COLO829 (cell line): ENCODE measurements around the gene MGST3.
A peak's percentile ranks its signal among the peaks of the same experiment; 100 is the strongest.
"Not testable (repeated sequence)": the region's sequence is repeated elsewhere in the genome, so short reads cannot be mapped to it uniquely, and the experiment has no call there.

Experiments used
- DNase-seq: peaks from one replicate; pipeline ENCODE4 v3.0.0; 2012; ENCODE audit warnings: low spot score

MGST3 gene

GRCh38 chr1:165630629-165631341 lies at the start of gene MGST3:
TSS of gene MGST3 (plus strand) at chr1:165631234. CDS start at chr1:165649848, 18,614 bp downstream.
- peak; percentile 97 for DNase-seq

- DNase-seq = no peak
Observed at GRCh38 chr1:165581926-165582325, 49.1 kb upstream of the MGST3 start.

- DNase-seq = no peak
Observed at GRCh38 chr1:165586398-165586797, 44.6 kb upstream of the MGST3 start.

DNA sequence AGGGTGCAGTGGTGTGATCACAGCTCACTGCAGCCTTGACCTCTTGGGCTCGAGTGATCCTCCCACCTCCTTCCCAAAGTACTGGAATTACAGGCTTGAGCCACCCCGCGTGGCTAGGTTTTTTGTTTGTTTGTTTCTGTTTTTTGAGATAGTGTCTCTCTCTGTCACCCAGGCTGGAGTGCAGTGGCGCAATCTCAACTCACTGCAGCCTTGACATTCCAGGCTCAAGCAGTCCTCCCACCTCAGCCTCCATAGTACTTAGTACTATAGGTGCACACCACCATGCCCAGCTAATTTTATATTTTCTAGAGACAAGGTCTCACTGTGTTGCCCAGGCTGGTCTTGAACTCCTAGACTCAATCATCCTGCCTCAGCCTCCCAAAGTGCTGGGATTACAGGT lies 39.6 kb upstream of the MGST3 start:
- not testable (repeated sequence) for DNase-seq

DNA sequence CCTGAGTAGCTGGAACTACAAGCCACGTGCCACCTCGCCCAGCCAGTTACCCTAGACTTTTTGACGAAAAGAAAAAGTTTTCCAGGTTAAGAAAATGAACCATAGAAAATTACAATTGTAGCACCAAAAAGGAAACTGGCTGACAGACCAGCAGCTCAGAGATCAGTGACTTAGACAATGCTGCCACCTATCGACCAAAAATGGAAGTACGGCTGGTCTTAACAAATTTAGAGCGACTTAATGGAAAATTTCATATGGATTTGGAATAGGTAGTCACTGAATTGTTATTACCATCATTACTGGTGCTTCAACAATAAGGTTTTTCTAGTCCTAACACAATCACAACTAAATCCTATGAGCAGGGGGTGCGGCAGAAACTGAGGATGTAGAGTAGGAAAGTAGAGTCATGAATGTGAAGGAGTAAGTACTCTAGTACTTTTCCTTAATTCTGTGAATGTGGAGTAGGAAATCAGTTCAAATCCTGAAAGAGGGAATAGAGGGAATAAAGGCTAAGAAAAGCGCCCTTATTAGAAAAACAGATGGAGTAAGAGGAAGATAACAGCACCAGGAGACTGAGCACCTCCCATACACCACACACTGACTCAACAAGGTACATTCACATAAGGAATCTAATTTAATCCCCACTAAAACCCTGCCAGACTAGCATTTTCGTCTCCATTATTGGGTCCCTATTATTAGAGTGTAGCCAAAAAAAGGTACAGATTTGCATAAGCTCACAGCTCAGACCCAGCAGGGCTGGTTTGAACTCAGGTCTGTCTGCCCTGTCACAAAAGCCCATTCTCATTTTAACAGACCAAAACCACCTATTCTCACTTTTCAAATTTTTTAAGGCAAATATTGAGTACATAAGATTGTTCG lies 37.9 kb upstream of the MGST3 start:
- peak; percentile 77 for DNase-seq

GRCh38 chr1:165595246-165595938 lies 35.6 kb upstream of the MGST3 start:
- no peak for DNase-seq

- peak; percentile 95 for DNase-seq
Observed at GRCh38 chr1:165597883-165598675, 33.0 kb upstream of the MGST3 start.

DNA sequence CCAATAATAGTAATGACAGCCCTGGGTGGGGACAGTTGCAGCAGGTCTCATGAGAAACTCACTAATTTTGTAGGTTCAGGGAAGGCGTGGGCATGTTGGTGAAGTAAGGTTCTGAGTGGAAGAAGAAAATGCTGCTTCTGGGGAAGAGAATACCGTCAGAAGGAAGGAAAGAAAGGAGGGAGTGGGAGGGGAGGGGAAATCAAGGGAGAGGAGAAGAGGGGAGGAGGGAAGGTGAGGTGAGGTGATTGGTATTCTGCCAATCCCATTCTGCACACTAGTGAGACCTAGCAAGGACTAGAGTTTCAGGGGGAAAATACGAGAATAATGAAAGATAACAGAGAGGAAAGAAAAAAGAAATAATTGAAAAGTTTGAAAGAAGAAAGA lies 32.4 kb upstream of the MGST3 start:
- no peak for DNase-seq

GRCh38 chr1:165600793-165601192 lies 30.2 kb upstream of the MGST3 start:
- DNase-seq = no peak

DNA sequence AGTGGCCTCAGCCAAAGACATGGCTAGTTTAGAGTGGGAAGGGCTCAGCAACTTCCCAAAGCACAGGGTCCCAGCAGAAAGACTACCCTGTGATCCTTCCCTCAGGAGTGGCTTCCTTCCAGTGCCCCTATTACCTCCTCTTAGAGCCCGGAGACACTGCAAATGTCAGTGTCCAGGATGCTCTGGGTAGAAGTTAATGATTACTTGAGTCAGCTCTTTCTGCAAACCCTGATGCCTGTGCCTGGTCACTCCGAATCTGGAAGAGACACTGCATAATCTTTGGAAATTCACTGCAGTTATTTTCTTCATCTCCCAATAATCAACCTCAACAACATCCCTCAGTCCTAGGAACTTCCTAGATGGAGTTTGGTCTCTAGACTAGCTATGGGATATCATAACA lies 27.2 kb upstream of the MGST3 start:
- no peak for DNase-seq

DNA sequence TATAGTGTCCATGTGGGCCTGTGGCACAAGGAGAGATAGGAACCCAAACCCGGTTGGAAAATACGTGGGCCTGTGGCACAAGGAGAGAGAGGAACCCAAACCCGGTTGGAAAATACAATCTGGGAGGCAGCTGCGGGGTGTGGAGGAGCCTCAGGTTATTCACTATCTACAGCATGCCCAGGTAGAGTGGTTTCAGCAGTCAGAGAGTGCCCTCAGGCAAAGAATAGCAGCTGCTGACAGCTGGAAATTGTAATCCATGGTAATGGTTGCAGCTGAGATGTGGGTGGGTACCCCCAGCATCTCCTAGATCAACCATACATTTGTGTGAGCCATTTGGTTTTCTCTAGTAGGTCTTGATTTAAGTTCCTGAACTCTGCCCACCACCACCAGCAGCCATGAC lies 25.8 kb upstream of the MGST3 start:
- DNase-seq = no peak

GRCh38 chr1:165606676-165607075 lies 24.4 kb upstream of the MGST3 start:
- DNase-seq = not testable (repeated sequence)

GRCh38 chr1:165610866-165611265 lies 20.2 kb upstream of the MGST3 start:
- DNase-seq = no peak

DNA sequence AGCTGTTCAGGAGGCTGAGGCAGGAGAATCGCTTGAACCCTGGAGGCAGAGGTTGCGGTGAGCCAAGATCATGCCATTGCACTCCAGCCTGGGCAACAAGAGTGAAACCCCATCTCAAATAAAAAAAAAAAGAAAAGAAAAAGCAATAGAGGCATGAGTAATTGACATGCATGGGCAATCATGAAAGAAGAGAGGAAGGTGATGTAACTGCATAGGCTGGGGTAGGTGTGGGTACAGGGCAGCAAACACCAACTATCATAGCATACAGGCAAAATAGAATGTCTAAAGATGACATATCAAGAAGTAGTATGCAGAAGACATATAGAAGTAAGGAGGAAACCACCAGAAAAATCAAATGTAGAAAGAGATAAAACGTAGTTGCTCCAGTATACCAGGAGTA lies 19.0 kb upstream of the MGST3 start:
- DNase-seq = no peak

DNA sequence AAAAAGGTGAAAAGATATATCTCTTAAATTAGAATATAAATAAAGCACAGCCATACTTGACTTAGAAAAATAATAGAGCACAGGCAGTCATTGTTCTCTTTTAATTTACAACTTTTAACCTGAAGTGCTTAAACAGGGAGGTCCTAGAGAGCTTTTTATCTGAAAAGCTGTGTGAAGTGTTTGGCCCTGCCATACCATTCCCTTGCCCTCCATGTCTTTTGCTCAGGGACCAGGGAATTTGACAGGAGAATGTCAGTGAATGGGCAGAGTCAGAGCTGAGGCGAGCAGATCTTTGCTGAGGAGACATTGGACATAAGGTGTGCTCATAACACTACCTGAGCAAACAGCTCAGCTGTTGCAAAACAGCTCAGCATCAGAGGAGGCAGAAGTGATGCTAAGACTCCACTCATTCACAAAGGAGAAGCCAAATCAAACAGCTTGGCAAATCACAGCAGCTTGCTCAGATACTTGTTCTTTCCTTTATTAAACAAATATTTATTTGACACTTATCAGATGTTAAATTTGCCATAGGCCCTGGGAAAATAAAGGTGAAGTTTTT lies 14.9 kb upstream of the MGST3 start:
- DNase-seq = no peak

GRCh38 chr1:165616987-165617546 lies 14.0 kb upstream of the MGST3 start:
- no peak for DNase-seq

DNA sequence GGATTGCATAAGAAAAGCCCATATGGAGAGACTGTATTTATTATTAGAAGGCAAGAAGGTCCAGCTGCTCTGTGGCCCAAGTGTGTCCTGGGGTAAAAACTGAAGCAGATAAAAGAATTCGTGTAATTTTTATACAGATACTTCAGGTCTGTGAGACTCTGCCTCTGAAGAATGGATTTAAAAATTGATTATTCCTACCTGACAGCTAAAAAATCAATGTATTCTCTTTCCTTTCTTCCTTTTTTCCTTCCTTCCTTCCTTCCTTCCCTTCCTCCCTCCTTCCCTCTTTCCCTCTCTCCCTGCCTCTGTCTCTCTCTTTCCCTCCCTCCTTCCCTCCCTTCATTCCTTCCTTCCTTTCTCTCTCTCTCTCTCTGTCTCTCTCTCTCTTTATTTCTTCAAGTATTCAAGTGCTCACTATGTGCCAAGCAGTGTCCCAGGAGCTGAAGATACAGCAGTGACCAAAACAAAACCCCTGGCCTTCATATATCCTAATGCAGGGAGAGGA lies 11.3 kb upstream of the MGST3 start:
- DNase-seq = no peak

DNA sequence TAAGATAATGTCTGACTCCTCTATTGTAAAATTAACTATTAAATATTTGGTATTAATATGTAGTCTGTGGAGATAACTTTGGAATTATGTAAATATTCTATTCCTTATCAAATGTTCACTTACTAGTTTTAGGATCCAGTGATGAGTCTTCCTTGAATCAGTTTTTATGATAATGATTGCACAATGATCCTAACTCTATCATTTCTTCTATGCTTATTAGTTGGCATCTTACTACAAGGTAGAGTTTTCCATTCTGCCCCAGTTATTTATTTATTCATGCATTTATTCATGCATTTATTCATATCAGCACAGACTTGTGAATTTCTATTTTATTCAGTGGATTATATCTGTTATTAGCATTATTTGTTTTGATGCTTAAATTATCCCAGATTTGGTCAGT lies 7.4 kb upstream of the MGST3 start:
- DNase-seq = no peak

DNA sequence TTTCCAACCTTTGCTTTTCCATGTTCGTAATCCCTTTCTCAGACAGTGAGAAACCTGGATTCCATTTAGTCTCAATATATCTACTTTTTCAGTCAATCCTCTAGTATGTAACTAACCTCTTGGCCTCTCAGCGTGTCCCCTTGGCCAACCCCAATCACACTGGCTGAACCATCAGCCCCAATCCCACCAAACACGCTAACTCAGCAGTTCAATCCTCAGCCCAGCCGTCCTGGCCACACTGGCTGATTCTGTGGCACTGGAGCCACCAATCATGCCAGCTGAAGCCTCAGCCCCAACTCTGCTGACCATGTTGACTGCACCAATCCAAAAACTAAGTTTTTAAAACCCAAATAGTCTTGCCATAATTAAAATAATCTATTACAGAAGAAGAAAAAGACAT lies 6.6 kb upstream of the MGST3 start:
- DNase-seq = no peak

GRCh38 chr1:165628147-165628822 lies 2.7 kb upstream of the MGST3 start:
- no peak for DNase-seq

DNA sequence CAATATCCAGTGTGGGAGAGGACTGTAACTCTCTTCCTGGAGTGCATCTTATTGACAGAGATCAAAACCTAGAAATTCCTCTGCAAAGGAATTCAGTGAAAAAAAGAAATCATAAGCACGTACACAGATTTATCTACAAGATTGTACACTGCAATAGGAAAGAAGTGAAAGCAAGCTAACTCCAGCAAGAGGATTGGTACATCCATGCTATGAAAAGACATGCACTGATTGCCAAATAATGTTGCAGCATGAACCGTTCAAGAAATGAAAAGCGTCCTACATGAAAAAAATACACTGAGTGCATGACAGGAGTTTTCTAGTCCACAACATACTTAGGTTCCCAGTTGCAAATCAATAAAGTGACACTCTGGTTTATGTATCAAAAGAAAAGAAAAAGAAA lies 1.9 kb upstream of the MGST3 start:
- no peak for DNase-seq
